Measurements from ENCODE around the gene PLCH1. TPM values are rescaled to one million over a fixed set of nuclear protein-coding genes. Genes with fewer than 3 reads are reported as not detected.

The PLCH1 gene
- total and polyA plus RNA-seq, 9 of the 15 experiments (the other 6 are each of a cell fraction or from before 2014, with no cell fraction given), result 0.17 to 0.62 (median 0.40) TPM

DNA sequence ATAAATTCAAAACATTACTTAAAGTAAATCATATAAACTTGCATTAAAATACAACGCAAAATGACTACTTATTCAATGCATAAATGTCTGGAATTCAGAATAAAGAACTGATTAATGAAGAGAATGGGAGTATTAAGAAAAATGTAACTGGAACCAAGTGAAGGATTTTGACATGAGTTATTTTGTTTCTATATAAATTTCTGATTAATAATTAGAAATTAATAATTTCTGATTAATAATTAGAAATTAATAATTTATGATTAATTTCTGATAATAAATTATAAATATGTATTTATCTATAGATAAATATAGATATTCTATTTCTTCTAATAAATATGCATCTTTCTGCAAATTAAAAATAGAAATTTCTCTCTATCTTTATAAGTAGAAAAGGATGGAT, 291.4 kb downstream of the PLCH1 start:
- no peak overlapping the region for H3K4me2 ChIP-seq (ENCODE audit: insufficient read depth, low read length)
- H3K36me3 ChIP-seq (ENCODE audit: control insufficient read depth, insufficient read depth, low read length), result no peaks in the 10 kb centered on the region
- no peaks in the 10 kb centered on the region for H4K20me1 ChIP-seq (replicated peaks; ENCODE audit: control insufficient read depth, insufficient read depth, low read length)
- no peaks in the 10 kb centered on the region for H3K4me1 ChIP-seq (replicated peaks in 1 of 2; ENCODE audit: control insufficient read depth in 2 of 2, insufficient read depth in 2 of 2, low read length in 2 of 2)
- no peaks in the 10 kb centered on the region for H3K79me2 ChIP-seq (ENCODE audit: control insufficient read depth, insufficient read depth, low read length)
- intact Hi-C loops (cut with micrococcal nuclease) (no loop called here), in situ Hi-C loops (cut with MboI) (no loop called here)
- no TSS peak for BruUV-seq (replicated peaks)
- H3K27me3 ChIP-seq (ENCODE audit: control insufficient read depth in 2 of 2, insufficient read depth in 2 of 2, low read length in 2 of 2), result peaks cover 0 to 5% of the 10 kb centered on the region in 2 experiments; a peak in 2 of 5 replicates
- H2AFZ ChIP-seq (ENCODE audit: low read depth, low read length), result no peak overlapping the region
- no peaks in the 10 kb centered on the region for H3K9me1 ChIP-seq (ENCODE audit: control insufficient read depth, insufficient read depth, low read length)
- POLR2A ChIA-PET, result no interaction called here
- 7% methylated on average over 1 of the region's 1 CpG for WGBS (ENCODE audit: insufficient coverage, low coverage, missing lambda C conversion rate)
- CTCF ChIA-PET (ENCODE audit: low intra/inter-chr PET ratio), result no interaction called here
- H3K27ac ChIP-seq (ENCODE audit: extremely low read depth, low read depth, low read length), result no peak overlapping the region
- no peaks in the 10 kb centered on the region for H3K9me3 ChIP-seq (replicated peaks; ENCODE audit: control insufficient read depth, insufficient read depth, low read depth, low read length)
- FAIRE-seq (no peak), ATAC-seq (no peak), DNase-seq (ENCODE audit: extremely low read depth in 1 of 4, low spot score in 3 of 4) (no peak)
- H3K9ac ChIP-seq (ENCODE audit: insufficient read depth in 1 of 2, low read depth in 2 of 2, low read length in 2 of 2), result no peak overlapping the region
- peak; percentile 88 for TF ChIP-seq DACH1 (IDR thresholded peaks at IDR 0.05; ENCODE audit: partially characterized antibody)
- no peak for TF ChIP-seq EP400 (IDR thresholded peaks at IDR 0.05)
- peak in 1 of 2 experiments; percentile 90; a peak in 1 of 4 replicates for TF ChIP-seq MCM7 (IDR thresholded peaks at IDR 0.05)
- no peak overlapping the region for H3K4me3 ChIP-seq

DNA sequence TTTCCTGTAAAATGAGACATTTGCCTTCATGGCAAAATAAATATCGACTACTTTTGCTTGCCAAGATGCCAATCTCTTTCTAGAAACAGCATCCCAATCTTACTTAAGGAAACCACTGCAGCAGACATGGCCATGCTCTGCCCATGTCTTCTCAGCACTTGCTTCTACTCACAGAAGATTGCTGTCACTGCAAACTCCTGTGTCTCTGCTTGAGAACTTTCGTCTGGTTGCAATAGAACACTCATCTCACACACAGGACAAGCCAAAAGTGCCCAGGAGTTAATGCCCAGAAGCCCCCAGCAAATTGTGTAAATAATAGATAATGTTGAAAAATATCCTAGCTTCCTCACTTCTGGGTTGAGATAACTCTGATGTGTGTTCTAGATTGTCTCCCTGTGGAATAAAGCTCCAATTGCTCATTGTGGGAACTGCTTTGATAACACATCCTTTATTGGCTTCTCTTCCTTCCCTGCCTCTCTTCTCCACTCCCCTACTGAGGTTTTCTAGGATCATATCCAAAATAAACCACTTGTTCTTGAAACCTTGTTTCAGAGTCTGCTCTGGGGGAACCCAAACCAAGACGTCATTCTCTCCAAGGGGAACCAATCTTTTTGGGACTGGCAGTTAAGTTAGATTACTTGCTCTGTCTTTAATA, 295.1 kb downstream of the PLCH1 start:
- Histone ChIP-seq H3K9me1 (ENCODE audit: control insufficient read depth, insufficient read depth, low read length) (no peaks in the 10 kb centered on the region), H3K27me3 (ENCODE audit: control insufficient read depth in 2 of 2, insufficient read depth in 2 of 2, low read length in 2 of 2) (no peaks in the 10 kb centered on the region), H3K4me1 (replicated peaks in 1 of 2; ENCODE audit: control insufficient read depth in 2 of 2, insufficient read depth in 2 of 2, low read length in 2 of 2) (no peaks in the 10 kb centered on the region), H4K20me1 (replicated peaks; ENCODE audit: control insufficient read depth, insufficient read depth, low read length) (no peaks in the 10 kb centered on the region), H3K9ac (ENCODE audit: insufficient read depth in 1 of 2, low read depth in 2 of 2, low read length in 2 of 2) (no peak overlapping the region), H3K79me2 (ENCODE audit: control insufficient read depth, insufficient read depth, low read length) (no peaks in the 10 kb centered on the region), H2AFZ (ENCODE audit: low read depth, low read length) (no peak overlapping the region), H3K4me2 (ENCODE audit: insufficient read depth, low read length) (no peak overlapping the region), H3K4me3 (no peak overlapping the region), H3K27ac (ENCODE audit: extremely low read depth, low read depth, low read length) (no peak overlapping the region), H3K9me3 (replicated peaks; ENCODE audit: control insufficient read depth, insufficient read depth, low read depth, low read length) (no peaks in the 10 kb centered on the region), H3K36me3 (ENCODE audit: control insufficient read depth, insufficient read depth, low read length) (no peaks in the 10 kb centered on the region)
- FAIRE-seq (no peak), ATAC-seq (no peak), DNase-seq (ENCODE audit: extremely low read depth in 1 of 4, low spot score in 3 of 4) (no peak)
- intact Hi-C loops (cut with micrococcal nuclease), result no loop called here
- in situ Hi-C loops (cut with MboI), result no loop called here
- no peak for TF ChIP-seq ZNF639 (CRISPR knock-in tag; conservative IDR thresholded peaks at IDR 0.05 in 1 of 2, IDR thresholded peaks at IDR 0.05 in 1 of 2)
- no peak for TF ChIP-seq MXD1 (CRISPR knock-in tag; IDR thresholded peaks at IDR 0.05; ENCODE audit: borderline replicate concordance, poor library complexity, severe bottlenecking)
- no peak for TF ChIP-seq FOXK2 (conservative IDR thresholded peaks at IDR 0.05 in 1 of 2, IDR thresholded peaks at IDR 0.05 in 1 of 2; ENCODE audit: low read depth in 2 of 2)
- no peak for TF ChIP-seq CBX8 (IDR thresholded peaks at IDR 0.05; ENCODE audit: borderline replicate concordance, extremely low read depth, low read depth, low read length, poor library complexity, severe bottlenecking)
- TF ChIP-seq SRSF9 (IDR thresholded peaks at IDR 0.05; ENCODE audit: borderline replicate concordance, low read depth, low read length), result no peak
- no peak for TF ChIP-seq ZBTB49 (CRISPR knock-in tag; IDR thresholded peaks at IDR 0.05; ENCODE audit: borderline replicate concordance)
- no peak for TF ChIP-seq ZNF408 (CRISPR knock-in tag; IDR thresholded peaks at IDR 0.05; ENCODE audit: low read depth)
- 0% methylated on average over 3 of the region's 3 CpGs for WGBS (ENCODE audit: insufficient coverage, low coverage, missing lambda C conversion rate)
- CTCF ChIA-PET (ENCODE audit: low intra/inter-chr PET ratio), result no interaction called here
- BruUV-seq (replicated peaks), result no TSS peak
- POLR2A ChIA-PET, result no interaction called here

Data from K562 (cell line).